ENCODE data around the gene PER3.

The PER3 gene

GRCh38 chr1:7770997-7771822, 12.9 kb upstream of the PER3 start, which contains the start of gene VAMP3:
TSS of gene VAMP3 (plus strand) at chr1:7771296. CDS start at chr1:7771384, 88 bp downstream.
- peak within 1 kb of the TSS; percentile 90 for H3K4me3 ChIP-seq (ENCODE audit: low read depth, low read length)
- peak; percentile 22 for DNase-seq (ENCODE audit: low read depth)
- in situ Hi-C loops (cut with HindIII; ENCODE audit: low sequenced_read_pairs) = no loop called here
- TF ChIP-seq CTCF (IDR thresholded peaks at IDR 0.05; ENCODE audit: low read depth, low read length, missing control alignments) = no peak

DNA sequence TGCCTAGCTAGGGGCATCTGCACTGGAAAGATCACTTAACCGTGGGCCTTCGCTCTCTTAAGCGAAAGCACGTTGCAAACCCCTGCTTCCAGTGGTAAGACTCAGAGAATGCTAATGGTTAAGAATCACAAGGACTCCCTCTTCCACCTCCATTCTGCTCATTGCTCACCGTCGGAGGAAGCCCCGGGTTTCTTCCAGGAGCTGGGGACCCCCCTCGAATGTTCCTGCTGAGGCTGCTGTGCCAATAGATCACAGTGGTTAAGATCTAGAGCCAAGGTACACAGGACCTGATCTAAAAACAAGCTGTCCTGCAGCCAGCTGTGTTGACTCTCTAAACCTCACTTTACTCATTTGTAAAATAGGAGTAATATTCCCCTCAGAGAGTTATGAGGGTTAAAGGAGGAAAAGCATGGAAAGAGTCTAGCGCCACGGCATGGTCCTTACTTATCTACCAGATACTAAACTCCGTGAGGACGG, 12.2 kb upstream of the PER3 start:
- no peak for TF ChIP-seq CTCF (IDR thresholded peaks at IDR 0.05; ENCODE audit: low read depth, low read length, missing control alignments)
- H3K4me3 ChIP-seq (ENCODE audit: low read depth, low read length) = peak overlapping the region; percentile 90
- in situ Hi-C loops (cut with HindIII; ENCODE audit: low sequenced_read_pairs) = no loop called here
- DNase-seq (ENCODE audit: low read depth) = no peak

DNA sequence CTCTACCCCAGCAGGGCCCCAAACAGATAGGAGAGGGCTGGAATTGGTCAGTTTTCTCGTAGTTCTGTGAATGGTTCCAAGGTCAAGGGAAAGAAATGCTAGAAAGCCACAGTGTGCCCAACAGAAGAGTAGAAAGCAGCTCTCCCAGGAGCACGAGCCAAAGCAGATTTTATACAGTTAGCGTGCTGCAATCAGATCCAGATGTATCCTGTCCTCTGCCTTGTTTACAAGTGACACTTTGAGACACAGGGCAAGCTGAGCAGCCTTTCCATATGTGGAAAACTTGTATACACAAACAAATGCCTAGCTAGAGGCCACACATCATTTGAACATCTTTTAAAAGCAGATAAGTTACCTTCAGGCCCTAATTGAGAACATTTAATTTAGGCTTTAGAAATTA, 6.5 kb upstream of the PER3 start:
- in situ Hi-C loops (cut with HindIII; ENCODE audit: low sequenced_read_pairs) = no loop called here
- H3K4me3 ChIP-seq (ENCODE audit: low read depth, low read length) = no peak overlapping the region
- no peak for DNase-seq (ENCODE audit: low read depth)
- TF ChIP-seq CTCF (IDR thresholded peaks at IDR 0.05; ENCODE audit: low read depth, low read length, missing control alignments) = no peak

DNA sequence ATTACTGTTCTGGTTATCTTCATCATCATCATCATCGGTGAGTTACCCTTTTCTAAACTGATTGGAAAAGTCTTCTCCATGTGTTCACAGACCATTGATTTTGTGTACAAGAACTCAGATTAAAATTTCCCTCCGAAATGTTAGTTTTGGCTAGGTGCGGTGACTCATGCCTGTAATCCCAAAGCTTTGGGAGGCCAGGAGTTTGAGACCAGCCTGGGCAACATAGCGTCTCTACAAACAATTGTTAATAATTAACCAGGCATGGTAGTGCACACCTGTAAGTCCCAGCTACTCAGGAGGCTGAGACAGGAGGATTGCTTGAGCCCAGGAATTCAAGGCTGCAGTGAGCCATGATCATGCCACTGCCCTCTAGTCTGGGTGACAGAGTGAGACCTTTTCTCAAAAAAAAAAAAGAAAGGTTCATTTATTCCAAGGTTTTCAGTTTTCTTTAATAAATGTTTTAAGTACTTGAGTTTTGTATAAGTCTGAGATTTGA, 5.9 kb upstream of the PER3 start:
- H3K4me3 ChIP-seq (ENCODE audit: low read depth, low read length) = no peak overlapping the region
- DNase-seq (ENCODE audit: low read depth) = no peak
- in situ Hi-C loops (cut with HindIII; ENCODE audit: low sequenced_read_pairs) = no loop called here
- TF ChIP-seq CTCF (IDR thresholded peaks at IDR 0.05; ENCODE audit: low read depth, low read length, missing control alignments) = no peak

DNA sequence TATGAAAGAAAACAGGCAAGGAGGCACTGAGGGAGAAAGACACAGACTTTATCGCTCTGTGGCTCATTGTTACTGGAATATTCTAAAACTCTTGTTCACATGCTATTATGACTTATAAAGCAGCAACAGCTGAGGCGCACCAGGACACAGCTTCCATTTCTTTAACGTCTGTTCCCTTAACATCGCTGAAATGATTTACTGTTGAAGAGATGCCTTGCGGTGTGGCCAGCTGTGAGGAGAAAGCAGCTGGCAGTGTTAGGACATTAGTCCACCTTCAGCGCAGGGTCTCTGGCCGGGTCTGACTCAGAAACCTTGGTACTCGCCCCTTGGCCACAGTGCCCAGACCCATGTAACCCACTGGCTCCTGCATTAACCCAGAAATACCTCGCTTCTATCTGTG, 3.1 kb upstream of the PER3 start:
- DNase-seq (ENCODE audit: low read depth) = no peak
- H3K4me3 ChIP-seq (ENCODE audit: low read depth, low read length) = no peak overlapping the region
- in situ Hi-C loops (cut with HindIII; ENCODE audit: low sequenced_read_pairs) = no loop called here
- no peak for TF ChIP-seq CTCF (IDR thresholded peaks at IDR 0.05; ENCODE audit: low read depth, low read length, missing control alignments)

GRCh38 chr1:7781501-7781900, 2.6 kb upstream of the PER3 start:
- in situ Hi-C loops (cut with HindIII; ENCODE audit: low sequenced_read_pairs) = no loop called here
- DNase-seq (ENCODE audit: low read depth) = no peak
- H3K4me3 ChIP-seq (ENCODE audit: low read depth, low read length) = no peak overlapping the region

More at GRCh38 chr1:7781501-7781900, 2.6 kb upstream of the PER3 start:
- TF ChIP-seq CTCF (IDR thresholded peaks at IDR 0.05; ENCODE audit: low read depth, low read length, missing control alignments) = no peak

Data from astrocyte of the cerebellum (primary cell).